HG02588 (cell line): Measurements from ENCODE around the gene PTPRK.

Source experiments
- ATAC-seq: cut with Tn5 transposase; IDR thresholded peaks from one replicate; pipeline ENCODE4 v1.9.1; 2021; ENCODE audit warnings: mild to moderate bottlenecking, moderate library complexity; ENCODE audit not compliant: unreplicated experiment

PTPRK gene

GRCh38 chr6:128208078-128208477 lies 312.3 kb downstream of the PTPRK start:
- no peak for ATAC-seq

- ATAC-seq = no peak
These were observed 313.6 kb downstream of the PTPRK start for GRCh38 chr6:128206610-128207426.

- no peak for ATAC-seq
These were observed 315.8 kb downstream of the PTPRK start for GRCh38 chr6:128204616-128205015.

GRCh38 chr6:128202169-128202765 lies 318.1 kb downstream of the PTPRK start:
- ATAC-seq = no peak

DNA sequence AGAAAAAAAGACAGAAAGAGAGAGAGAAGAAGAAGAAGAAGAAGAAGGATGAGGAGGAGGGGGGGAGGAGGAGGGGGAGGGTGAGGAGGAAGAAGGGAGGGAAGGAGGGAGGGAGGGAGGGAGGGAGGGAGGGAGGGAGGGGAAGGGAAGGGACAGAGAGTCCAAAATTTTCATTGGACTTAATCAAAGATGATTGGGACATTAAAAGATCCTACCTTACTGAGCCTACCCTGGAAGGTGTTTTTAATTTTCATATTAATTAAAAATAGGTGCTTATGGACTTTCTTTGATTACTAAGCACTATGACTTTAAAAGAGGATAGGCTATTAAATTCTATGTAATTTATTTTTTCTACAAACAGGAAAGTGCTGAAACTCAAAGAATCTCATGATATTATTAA lies 319.6 kb downstream of the PTPRK start:
- no peak for ATAC-seq

DNA sequence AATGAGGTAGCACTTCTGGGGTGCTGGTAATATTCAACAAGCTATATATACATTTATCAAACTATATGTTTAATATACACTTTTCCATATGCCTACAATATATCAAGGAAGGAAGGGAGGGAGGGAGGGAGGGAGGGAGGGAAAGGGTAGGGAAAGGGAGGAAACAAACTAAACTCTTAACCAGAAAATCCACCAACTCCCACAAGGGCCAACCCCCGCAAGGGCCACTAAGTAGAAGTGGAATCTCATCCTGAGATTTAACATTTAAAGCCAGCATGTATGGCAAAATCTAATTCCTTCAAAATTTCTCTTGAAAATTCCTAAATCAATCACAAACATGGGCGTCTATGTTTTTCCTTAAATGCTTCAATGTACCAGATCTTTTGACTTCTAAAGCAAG lies 320.9 kb downstream of the PTPRK start:
- ATAC-seq = no peak

GRCh38 chr6:128192972-128193371 lies 327.4 kb downstream of the PTPRK start:
- ATAC-seq = no peak

GRCh38 chr6:128188678-128189077 lies 331.7 kb downstream of the PTPRK start:
- ATAC-seq = no peak

- no peak for ATAC-seq
These were observed 333.7 kb downstream of the PTPRK start for GRCh38 chr6:128186729-128187128.

DNA sequence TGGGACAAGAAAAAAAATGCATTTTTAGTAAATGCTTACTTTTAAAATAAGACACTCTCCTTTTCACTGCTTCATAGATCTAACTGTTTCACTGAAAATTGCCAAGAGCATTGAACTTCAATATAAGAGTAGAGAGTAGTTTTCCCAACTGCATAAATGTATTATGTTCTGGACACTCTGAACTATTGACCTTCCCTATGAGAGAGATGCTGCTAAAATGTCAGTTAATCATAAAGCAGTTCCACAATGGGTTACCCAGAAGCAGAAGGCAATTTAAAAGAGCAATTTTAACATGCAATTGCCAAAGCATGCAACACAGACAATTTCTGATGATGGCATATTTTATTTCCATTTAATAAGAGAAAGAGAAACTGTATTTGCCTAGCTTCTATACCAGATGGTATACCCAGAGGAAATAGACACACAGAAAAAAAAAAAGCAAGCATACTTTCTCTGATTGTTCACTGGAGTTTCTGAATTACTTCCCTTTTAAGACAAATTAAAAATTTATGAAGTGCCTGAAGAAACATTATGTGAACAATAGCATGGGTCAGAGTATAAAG lies 340.4 kb downstream of the PTPRK start:
- ATAC-seq = no peak

DNA sequence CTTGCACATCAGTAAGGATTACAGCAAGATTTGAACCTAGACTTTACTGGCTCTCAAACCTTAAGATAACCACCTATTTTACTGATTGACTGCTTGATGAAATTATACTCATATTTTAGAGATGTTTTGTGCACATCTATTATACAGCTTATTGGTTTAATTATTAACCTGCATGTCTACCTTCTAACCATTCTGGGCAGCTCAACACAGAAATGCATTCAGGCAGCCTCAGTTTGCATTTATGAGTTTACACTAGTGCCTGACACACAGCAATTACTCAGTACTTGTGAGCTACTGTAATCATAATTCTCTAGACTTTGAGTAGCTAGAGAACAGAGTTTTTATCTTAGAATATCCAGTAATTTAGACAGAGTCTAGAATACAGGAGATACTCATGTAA lies 345.7 kb downstream of the PTPRK start:
- ATAC-seq = no peak

DNA sequence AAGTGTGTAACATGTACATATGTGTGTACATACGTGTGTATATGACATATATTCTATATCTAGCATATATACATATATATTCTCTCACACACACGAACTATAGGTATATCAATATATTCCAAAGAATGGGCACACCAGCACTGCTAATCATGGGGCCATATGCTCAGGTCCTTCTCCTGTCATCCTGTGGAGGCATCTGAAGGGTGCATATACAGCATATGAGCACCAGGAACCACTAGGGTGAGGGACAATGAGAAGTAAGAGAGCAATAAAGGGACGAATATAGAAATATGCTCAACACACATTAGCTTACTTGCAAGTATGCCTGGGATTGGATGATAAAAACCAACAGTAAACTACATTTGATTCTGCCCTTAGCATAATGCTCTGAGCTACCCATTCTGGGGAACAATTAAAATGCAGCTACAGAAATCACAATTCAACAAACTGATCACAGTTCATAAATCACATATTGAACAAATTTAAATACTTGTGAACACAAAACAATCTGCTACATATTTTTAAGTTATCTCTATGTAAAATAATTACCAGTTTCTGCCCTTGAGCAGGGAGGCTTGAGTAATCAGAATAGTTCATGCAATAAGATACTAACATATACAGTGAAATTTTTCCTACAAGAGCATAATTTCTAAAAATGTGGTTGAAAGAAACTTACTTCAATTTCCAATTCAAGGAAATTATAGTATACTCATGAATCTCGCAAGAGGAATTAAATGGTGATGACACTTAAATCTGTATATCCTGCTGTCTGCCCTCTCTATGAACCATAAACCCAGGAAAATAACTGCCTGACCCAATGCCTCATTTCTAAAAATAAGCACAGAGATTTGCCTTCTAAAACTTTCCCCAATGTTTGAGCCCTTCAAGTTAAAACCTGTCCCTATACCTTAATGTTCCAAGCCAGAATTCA lies 347.4 kb downstream of the PTPRK start:
- no peak for ATAC-seq

- ATAC-seq = no peak
These were observed 348.3 kb downstream of the PTPRK start for GRCh38 chr6:128172081-128172480.

DNA sequence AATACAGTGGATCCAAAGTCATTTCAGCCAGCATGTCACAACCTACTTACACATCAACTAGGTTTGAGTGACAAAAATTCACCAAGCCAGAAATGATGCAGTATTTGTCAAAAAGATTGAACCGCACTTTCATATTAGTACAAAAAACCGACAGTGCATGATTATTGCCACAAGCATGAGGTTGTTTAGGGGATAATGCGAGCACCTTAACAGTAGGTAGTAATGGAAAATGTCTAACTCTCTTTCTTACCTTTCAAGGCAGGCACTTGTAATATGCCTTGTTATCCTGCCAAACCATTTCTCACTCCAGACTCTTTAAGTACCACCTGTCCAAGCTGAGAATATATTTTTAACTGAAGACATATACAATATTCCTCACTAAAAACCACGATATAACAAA lies 349.2 kb downstream of the PTPRK start:
- ATAC-seq = no peak

DNA sequence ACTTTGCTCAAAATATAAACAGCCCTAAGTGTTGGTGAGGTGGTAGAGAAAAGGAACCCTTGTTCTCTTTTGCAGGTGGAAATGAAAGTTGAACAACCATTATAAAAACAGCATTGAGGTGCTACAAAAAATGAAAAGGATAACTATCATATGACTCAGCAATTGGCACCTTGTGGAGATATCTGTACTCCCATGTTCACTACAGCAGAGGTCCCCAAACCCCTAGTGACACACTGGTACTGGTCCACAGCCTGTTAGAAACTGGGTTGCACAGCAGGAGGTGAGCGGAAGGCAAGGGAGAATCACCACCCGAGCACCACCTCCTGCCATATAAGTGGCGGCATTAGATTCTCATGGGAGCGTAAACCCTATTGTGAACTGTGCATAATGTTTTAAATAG lies 352.2 kb downstream of the PTPRK start:
- ATAC-seq = no peak

GRCh38 chr6:128167552-128167951 lies 352.8 kb downstream of the PTPRK start:
- no peak for ATAC-seq

DNA sequence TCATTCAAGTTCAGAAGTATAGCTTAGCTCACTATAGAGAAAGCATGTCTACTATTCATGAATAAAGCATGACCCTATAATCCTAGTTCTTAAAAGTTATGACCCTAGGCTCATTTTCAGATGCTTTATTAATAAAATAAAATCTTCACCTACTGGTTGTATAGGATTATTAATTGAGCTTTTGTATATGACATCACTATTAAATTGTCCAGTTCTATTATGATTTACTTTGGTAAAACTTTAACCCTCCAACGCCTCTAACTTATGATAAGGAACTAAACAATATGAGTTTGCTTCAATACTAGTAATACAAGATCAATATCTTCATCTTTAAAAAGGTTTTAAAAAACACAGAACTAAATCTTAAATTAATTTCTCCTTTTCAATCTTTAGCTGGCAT lies 356.1 kb downstream of the PTPRK start:
- no peak for ATAC-seq

GRCh38 chr6:128162423-128162822 lies 358.0 kb downstream of the PTPRK start:
- ATAC-seq = no peak

DNA sequence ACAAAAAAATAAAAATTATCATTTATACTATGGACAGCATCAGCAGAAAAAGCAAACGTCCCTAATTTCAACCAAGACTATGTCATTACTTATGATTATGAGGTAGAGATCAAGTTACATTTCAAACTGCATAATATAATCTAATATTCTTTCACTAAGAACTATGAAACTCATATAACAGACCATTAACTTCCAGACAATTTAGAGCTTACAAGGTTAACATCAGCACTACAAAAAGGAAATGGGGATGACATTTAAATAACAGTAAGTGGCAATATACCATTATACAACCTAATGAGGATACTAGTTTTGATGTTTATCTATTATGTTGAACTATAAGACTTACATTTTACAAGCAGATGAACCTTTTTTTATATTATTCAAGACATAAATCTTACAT lies 358.6 kb downstream of the PTPRK start:
- no peak for ATAC-seq

DNA sequence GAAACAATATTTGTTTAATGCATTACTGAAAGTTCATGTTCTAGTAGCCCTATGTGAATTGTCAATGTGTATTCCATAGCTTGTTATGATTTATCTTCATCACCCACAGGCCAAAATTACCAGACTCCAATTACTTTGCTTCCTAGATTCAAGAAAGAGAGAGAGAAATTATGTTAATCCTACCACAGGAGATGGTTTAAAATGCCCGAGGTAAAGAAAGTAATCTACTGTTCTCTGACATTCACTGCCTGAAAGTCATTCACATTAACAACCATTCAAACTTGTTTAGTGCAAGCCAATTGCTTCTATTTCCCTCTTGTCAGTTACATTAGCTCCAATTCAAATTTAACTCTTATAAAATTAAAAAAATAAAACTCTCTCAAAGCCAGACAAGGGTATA lies 359.1 kb downstream of the PTPRK start:
- no peak for ATAC-seq

DNA sequence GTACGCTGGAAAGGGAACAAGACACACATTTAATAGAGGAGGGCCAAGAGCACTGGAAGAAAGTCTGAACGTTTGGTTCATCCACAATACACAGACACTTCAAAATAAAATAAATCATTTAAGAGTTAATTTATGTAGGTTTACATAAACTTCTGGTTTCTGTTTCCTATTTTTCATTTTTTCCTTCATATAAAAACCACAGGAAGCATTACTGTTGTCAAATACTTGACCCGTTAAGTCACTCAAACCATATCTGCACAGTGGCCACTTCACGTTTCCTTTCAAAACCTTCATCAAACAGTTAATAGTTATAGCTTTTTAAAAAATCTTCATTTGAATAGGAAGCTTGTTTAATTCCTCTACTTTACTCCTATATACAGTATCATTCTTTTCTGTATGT lies 361.9 kb downstream of the PTPRK start:
- no peak for ATAC-seq
